HepG2 (cell line): ENCODE measurements around the gene PNLDC1. TPM values are rescaled to one million over a fixed set of nuclear protein-coding genes. Genes with fewer than 3 reads are reported as not detected.

Experiments
- FOXA3 ChIP-seq: IDR thresholded peaks from 2 replicates; pipeline ENCODE4 v1.6.1; 2016; ENCODE audit warnings: missing genetic modification reagents, missing compliant biosample characterization
- GTF2F1 ChIP-seq: fragments of 150-350 bp; IDR thresholded peaks from 2 replicates; pipeline ENCODE4 v1.6.1; 2014; ENCODE audit warnings: low read length
- KLF11 ChIP-seq: IDR thresholded peaks from 2 replicates; pipeline ENCODE4 v1.6.1; 2016; ENCODE audit warnings: missing compliant biosample characterization
- MAX ChIP-seq: IDR thresholded peaks from 2 replicates; pipeline ENCODE4 v1.6.1; 2012; ENCODE audit warnings: inconsistent platforms
- MNT ChIP-seq: fragments of 450-650 bp; IDR thresholded peaks from 2 replicates; pipeline ENCODE4 v1.6.1; 2016
- MXD1 ChIP-seq: sonication (generic); formaldehyde crosslinking; IDR thresholded peaks from 2 replicates; pipeline ENCODE4 v1.4.0; 2020; ENCODE audit warnings: mild to moderate bottlenecking, missing genetic modification reagents
- NFIB ChIP-seq: sonication (generic); formaldehyde crosslinking; IDR thresholded peaks from 2 replicates; pipeline ENCODE4 v1.9.0; 2021; ENCODE audit warnings: missing genetic modification reagents, mild to moderate bottlenecking, borderline replicate concordance
- PATZ1 ChIP-seq: sonication (generic); formaldehyde crosslinking; IDR thresholded peaks from 2 replicates; pipeline ENCODE4 v1.4.0; 2020; ENCODE audit warnings: missing genetic modification reagents
- PAXIP1 ChIP-seq: sonication (generic); formaldehyde crosslinking; conservative IDR thresholded peaks from 2 replicates; pipeline ENCODE4 v1.4.0; 2020; ENCODE audit warnings: mild to moderate bottlenecking, missing genetic modification reagents, moderate library complexity
- RFXAP ChIP-seq: sonication (generic); formaldehyde crosslinking; IDR thresholded peaks from 2 replicates; pipeline ENCODE4 v1.4.0; 2020; ENCODE audit warnings: missing genetic modification reagents, borderline replicate concordance
- ZBTB39 ChIP-seq: sonication (generic); formaldehyde crosslinking; IDR thresholded peaks from 2 replicates; pipeline ENCODE4 v1.5.0; 2020; ENCODE audit warnings: missing genetic modification reagents
- ZC3H4 ChIP-seq: sonication (generic); formaldehyde crosslinking; IDR thresholded peaks from 2 replicates; pipeline ENCODE4 v1.4.0; 2020; ENCODE audit warnings: missing genetic modification reagents, borderline replicate concordance
- ZKSCAN5 ChIP-seq: sonication (generic); formaldehyde crosslinking; IDR thresholded peaks from 2 replicates; pipeline ENCODE4 v1.5.1; 2020; ENCODE audit warnings: mild to moderate bottlenecking, missing genetic modification reagents
- ZNF101 ChIP-seq: sonication (generic); formaldehyde crosslinking; IDR thresholded peaks from 2 replicates; pipeline ENCODE4 v1.4.0; 2020; ENCODE audit warnings: mild to moderate bottlenecking, low read depth, missing genetic modification reagents, borderline replicate concordance
- ZNF230 ChIP-seq: sonication (generic); formaldehyde crosslinking; IDR thresholded peaks from 2 replicates; pipeline ENCODE4 v1.4.0; 2020; ENCODE audit warnings: mild to moderate bottlenecking, missing genetic modification reagents
- ZNF383 ChIP-seq: sonication (generic); formaldehyde crosslinking; IDR thresholded peaks from 2 replicates; pipeline ENCODE4 v1.4.0; 2020; ENCODE audit warnings: missing genetic modification reagents, mild to moderate bottlenecking, borderline replicate concordance
- ZNF431 ChIP-seq: sonication (generic); formaldehyde crosslinking; IDR thresholded peaks from 2 replicates; pipeline ENCODE4 v1.9.0; 2022; ENCODE audit warnings: missing genetic modification reagents, low read depth, mild to moderate bottlenecking, borderline replicate concordance
- ZNF720 ChIP-seq: sonication (generic); formaldehyde crosslinking; IDR thresholded peaks from 2 replicates; pipeline ENCODE4 v1.4.0; 2020; ENCODE audit warnings: missing genetic modification reagents
- ZSCAN21 ChIP-seq: sonication (generic); formaldehyde crosslinking; IDR thresholded peaks from 2 replicates; pipeline ENCODE4 v1.8.0; 2022; ENCODE audit warnings: mild to moderate bottlenecking, missing genetic modification reagents, moderate library complexity, borderline replicate concordance
- polyA plus RNA-seq, 8 experiments: library from polyadenylated mRNA; depleted of rRNA in 3 of 8; stranded (reverse) in 7 of 8; unstranded in 1 of 8; fragments of >200 nt; fragmentation: Illumina TruSeq in 4 of 8; extraction: Trizol in 4 of 8; gene quantifications; 2 replicates each; pipeline versions ENCODE4 v1.2.1 to v1.2.3, GENCODE V29; 2011 to 2016; ENCODE audit warnings: low read depth in 4 of 8, missing spikeins in 1 of 8, mixed read lengths in 1 of 8; ENCODE audit not compliant: insufficient read depth in 1 of 8
- total RNA-seq, 5 experiments: library from RNA; depleted of rRNA; stranded (reverse); fragments of >200 nt; fragmentation: Illumina TruSeq; extraction: Trizol; gene quantifications; 2 replicates each; pipeline ENCODE4 v1.2.3, GENCODE V29; 2016; ENCODE audit warnings: low read depth in 1 of 5

Gene PNLDC1
- total and polyA plus RNA-seq, 2 of the 13 experiments (the other 11 are each of a cell fraction or from before 2014, with no cell fraction given): not detected

GRCh38 chr6:159789377-159790148 lies 10.5 kb upstream of the PNLDC1 start, which contains the start of gene TCP1 (continued):
- TF ChIP-seq KLF11 (CRISPR knock-in tag) (peak; percentile 69), RFXAP (CRISPR knock-in tag) (no peak), NFIB (no peak), MAX (peak; percentile 89), ZBTB39 (CRISPR knock-in tag) (peak; percentile 77; the same call in 1 of the 2 replicates), PATZ1 (CRISPR knock-in tag) (peak; percentile 83), ZNF383 (CRISPR knock-in tag) (0 out of 2 replicates have a peak, but pooled peaks have one; percentile 73), ZNF230 (CRISPR knock-in tag) (peak; percentile 50; the same call in 1 of the 2 replicates), ZC3H4 (CRISPR knock-in tag) (no peak; the same call in 1 of the 2 replicates), FOXA3 (CRISPR knock-in tag) (peak; percentile 64; the same call in 1 of the 2 replicates), ZNF720 (CRISPR knock-in tag) (no peak), MXD1 (CRISPR knock-in tag) (peak; percentile 52; the same call in 1 of the 2 replicates), ZKSCAN5 (CRISPR knock-in tag) (no peak), ZNF101 (CRISPR knock-in tag) (no peak), GTF2F1 (peak; percentile 86), ZNF431 (CRISPR knock-in tag) (peak; percentile 28; the same call in 1 of the 2 replicates), PAXIP1 (CRISPR knock-in tag) (peak; percentile 54), MNT (peak; percentile 67), ZSCAN21 (peak; percentile 88; the same call in 1 of the 2 replicates)
